GM18909 (cell line): Measurements from ENCODE around the gene IL17REL.
A peak's percentile ranks its signal among the peaks of the same experiment; 100 is the strongest.

Experiments used
- ATAC-seq: cut with Tn5 transposase; IDR thresholded peaks from one replicate; pipeline ENCODE4 v1.9.1; 2021; ENCODE audit warnings: mild to moderate bottlenecking; ENCODE audit not compliant: unreplicated experiment, poor library complexity

The IL17REL gene

DNA sequence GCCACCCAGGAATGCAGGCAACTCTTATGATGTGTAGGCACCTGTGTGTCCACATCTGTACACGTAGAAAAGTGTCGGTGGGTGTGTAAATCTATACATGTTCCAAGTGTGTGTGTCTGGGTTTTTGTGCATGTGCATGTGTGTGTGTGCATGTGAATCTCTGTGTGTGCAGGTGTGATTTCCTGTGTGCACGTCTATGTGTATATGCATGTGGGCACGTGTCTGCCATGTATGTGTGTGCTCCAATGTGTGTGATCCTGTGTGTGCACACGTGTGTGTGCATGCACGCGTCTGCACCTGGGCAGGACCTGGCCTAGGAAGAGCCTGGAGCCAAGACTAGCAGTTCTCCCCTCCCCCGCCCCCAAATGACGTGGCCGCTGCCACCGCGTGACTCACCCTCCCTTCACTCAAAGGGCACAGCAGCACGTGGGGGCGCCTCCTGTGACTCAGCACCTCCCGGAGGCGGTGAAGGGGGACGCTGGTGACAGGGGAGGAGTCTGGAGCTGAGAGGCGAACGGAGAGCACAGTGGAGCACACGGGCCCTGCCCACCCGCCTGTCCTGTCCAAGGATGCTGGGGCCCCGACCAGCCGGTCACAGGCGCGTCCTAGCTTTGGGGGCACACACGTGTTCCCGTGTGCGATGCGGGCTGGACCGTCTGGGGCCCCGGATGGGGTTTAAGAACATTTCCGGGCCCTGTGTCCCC lies 41.9 kb downstream of the IL17REL start:
- peak; percentile 65 for ATAC-seq

DNA sequence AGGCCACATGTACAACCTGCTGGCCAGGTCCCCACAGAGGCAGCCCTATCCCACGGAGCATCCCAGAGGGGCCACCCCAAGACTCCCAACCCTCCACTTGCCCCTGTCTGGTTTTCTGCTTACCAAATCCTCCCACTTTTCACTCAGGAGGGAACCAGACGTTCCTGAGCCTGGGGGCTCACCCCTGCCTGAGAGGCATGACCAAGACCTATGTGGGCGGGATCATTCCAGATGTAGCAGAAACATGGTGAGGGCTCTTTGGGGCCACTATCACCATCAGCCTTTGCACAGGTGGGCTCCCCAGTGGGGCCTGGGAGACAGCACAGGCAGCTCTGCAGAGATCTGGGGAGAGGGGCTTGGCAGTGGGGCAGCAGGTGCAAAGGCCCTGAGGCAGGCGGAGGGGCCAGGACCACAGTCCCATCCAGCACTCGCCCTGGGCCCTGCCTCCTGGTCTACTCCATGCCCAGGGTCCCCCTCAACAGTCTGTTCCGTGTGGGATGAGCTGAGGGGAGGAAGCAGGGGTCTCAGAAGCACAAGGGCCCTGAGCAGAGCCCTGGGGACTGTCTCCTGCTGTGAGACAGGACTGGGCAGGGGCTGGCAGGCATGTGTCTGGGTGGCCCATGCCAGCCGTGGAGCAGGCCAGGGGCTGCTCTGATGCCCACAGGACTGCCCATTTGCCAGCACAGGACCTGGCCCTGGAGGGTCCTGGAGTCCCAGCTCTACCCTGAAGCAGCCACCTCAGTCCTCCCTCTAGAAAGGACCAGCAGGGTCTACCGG lies 42.6 kb downstream of the IL17REL start:
- ATAC-seq = no peak

DNA sequence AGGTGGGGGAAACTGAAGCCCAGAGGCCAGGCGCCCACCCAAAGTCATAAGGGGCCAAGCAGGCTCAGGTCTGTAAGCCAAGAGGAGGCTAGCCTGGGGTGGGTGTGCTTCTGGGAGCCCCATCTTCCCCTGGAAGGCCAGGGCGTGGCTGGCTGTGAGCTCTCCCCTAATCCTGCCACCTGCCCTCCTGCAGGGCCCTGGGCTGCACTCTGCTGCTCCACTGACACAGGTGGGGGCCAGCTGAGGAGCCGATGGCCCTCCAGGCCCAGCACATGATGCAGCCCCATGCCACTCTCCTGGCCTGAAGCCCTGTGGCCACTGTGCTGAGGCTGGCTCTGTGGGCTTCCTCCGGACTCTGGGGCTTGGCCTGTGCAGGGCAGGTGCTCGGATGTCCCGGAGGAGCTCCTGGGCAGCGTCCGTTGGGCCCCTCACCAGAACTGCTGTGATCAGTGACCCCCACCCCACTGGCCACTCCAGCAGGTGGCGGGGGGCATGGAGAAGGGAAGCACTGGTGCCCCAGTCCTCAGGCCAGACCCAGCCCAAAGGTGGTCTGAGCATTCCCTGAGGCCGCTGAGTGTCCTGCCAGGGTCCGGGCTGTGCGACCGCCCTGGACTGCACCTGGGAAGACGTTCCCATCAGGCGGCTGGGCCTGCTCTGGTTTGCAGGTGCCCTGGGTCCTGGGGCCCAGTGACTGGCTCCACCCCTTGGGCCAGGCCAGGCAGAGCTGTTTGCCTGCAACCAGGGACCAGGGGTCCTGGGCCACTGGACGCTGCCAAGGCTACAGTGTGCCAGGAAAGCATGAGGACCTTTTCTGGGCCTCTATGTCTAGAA lies 43.5 kb downstream of the IL17REL start:
- no peak for ATAC-seq

DNA sequence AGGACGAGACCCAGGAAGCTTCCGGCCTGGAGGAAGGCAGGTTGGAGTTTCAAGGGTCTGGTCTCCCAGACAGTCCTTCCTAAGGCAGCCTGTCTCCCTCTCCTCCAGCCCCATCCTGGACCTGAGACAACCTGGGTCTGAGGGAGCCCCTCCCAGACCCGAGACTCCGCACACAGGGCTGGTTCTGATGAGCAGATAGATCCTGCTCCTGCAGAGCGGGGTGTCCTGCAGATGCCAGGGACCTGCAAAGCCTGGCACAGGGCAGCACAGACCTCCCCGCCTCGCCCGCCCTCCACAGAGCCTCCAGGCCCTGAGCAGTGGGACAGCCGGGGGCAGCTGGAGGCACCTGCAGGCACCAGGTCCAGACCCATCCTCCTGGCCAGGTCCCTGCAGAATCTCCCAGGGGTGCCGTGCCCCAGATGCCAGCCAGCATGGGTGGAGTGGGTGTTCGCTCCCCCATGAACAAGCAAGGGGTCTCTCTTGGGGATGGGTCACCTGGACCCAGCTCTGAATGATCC lies 44.2 kb downstream of the IL17REL start:
- no peak for ATAC-seq

DNA sequence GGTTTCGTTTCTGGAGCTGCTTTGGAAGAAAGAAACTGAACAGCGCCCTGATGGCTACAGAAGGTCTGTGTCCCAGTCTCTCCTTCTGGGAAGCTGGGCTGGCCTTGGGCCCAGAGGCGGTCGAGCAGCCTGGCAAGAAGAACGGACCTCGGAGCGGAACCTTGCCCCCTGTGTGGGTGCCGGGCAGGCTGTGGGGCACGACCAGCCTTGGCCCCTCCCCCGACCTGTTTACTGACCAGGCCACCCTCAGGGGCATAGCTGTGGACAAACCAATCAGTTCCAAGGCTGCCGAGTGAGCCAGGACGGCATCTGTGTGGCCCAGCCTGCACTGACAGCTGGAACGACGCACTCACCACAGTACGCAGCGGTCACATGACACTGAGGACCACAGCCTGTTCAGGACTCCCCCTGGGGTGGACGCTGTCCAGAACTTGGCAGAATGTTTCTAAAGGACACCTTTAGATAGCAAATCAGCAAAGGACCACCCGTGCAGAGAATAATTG lies 44.8 kb downstream of the IL17REL start:
- ATAC-seq = no peak

DNA sequence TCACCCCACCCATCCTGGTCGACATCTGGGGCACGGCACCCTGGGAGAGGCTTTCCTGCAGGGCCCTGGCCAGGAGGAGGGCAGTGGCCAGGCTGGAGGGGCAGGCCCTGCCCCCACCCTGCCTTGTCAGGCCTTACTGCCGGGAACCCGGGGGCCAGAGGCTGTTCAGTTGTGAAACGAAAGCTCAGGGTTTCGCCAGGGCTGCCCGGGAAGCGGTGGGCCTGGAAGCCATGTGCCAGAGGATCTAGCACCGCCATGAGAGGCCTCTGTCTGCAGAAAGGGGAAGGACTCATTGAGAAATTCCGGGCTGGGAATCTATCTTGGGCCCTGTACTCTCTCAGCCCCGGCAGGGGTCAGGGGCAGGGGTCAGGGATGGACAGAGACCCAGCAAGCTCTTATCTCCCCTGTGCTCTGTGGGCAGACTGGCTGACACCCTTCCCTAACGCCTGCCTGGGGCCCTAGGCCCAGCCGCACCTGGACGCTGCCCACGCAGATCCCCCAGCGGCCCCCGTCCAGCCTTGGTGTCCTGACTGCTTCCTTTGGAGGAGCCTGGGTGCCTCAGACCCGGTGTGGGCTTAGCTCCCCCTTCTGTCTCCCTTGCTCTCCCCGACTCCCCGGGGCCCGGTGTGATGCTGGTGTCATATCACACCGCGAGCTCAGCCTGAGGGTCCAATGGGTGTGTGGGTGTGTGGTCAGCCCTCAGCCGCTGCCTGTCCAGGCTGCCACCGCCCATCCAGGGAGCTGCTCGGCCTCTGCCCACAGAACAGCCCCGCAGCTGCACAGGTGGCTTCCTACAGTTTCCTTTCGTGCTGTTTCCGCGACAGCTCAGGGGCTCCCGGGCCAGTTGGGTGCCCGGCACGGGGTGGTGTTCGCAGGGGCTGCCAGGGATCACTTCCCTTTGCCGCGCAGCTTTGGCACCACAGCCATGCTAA lies 45.5 kb downstream of the IL17REL start:
- ATAC-seq = no peak

DNA sequence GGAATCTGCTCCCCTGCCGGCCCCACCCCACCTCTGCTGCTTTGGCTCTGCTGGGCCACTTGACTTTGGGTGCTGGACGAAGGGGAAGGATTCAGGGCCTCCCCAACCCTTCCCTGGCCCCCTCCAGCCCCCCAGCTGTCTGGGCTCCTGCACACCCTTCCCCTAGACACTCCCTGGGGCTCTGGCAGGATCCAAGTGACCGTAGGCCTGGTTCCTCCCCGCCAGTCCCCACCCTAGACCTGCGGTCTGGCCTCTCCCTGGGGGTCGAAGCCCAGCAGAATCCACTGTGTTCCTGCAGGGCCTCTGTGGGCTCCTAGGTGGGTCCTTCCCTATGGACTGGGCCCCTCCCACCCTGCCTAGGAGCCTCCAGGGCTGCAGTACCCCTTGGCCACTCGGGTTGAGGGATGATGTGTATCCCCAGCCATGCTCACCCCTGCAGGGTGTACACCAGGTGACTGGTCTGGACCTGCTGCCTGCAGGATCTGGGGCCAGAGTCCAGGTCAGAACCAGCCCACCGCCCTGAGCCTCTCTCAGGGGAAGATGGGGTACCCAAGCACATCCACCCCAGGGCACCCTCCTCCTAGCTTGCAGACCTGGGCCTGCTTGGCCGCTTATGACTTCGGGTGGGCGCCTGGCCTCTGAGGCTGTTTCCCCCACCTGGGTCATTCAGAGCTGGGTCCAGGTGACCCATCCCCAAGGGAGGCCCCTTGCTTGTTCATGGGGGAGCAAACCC lies 46.4 kb downstream of the IL17REL start:
- ATAC-seq = no peak

DNA sequence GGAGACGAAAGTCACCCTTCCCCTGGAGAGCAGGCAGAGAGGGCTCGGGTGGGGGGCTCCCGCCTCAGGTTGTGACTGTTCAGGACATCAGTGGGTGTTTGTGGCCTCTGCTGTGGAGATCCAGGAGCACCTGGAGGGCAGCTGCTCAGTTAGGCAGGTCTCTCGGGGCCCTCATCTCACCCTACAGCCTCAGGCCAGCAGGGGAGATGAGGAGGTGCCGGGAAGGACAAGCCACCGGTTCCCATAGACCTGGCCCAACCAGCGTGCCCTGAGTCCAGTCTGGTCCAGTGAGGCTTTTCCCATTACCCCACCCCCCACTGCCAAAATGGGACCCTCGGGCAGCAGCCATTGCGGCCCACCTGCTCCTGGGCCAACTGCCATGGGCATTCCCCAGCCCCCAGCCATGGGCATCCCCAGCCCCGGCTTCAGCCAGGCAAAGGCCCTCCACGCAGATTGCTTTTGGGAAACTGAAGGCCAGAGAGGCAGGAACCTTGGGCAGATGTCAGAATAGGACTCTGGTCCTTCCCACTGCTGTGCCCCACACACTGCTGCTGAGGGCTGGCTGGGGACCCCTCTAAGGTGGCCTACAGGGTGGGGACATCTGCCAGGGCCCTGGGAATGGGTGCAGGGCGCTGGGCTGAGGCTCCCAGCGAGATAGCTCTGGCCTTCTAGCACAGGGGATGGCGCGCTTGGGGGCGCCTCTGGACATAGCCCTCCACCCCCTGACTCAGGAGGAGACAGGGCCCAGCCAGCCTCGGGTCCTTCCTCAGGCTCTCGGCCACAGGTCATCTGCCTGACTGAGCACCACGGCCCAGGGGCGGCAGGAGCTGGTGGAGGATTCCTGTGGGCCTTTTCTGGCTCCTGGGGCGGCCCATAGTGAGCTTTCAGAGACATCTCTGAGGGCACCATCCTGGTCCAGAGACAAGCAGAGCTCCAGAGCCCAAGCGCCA lies 47.2 kb downstream of the IL17REL start:
- no peak for ATAC-seq

DNA sequence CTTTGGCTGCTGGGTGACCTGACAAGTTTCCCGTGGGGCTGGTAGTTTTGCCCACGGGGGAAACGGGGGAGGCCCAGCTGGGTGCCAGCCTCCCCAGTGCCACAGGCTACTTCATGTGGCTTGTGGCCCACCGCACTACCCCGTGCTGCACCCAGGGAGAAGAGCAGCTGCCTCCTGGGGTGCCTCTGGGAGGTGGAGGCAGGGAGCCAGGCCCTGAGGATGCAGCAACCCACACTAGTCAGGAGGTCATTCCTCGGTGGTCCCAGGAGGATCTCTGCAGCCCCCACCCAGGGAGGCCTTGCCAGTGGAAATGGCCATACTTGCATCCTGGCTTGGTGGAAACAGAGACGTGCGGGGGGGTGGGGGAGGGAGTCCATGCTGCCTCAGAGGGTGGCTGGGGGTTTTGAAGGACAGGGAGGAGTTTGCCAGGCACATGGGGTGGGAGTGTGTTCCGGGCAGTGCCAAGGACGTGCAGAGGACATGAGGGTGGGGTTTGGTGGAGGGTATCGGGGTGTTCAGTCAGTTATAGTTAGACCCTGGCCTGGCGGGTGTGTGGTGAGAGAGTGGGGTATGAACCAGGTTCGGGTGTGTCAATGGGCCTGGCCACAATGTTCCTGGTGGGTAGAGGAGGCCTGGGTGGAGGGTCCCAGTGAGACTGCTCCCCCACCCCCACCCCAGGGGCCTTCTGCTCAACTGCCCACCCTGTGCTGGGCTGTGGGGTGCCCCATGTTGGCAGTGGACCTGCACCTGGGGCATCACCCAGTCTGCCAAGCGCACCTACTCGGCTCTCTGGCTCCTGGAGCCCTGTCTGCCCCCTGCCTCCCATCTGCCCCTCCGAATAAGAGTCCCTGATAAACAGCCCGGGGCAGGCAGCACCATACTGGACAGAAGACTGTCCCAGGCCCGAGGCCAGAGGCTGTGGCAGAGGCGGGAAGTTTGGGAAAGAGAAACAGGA lies 48.2 kb downstream of the IL17REL start:
- no peak for ATAC-seq

DNA sequence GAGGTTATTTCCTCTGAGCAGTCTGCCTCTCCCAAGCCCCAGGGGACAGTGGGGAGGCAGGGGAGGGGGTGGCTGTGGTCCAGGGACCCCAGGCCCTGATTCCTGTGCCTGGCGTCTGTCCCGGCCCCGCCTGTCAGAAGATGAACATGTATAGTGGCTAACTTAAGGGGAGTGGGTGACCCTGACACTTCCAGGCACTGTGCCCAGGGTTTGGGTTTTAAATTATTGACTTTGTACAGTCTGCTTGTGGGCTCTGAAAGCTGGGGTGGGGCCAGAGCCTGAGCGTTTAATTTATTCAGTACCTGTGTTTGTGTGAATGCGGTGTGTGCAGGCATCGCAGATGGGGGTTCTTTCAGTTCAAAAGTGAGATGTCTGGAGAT lies 48.9 kb downstream of the IL17REL start:
- ATAC-seq = no peak

DNA sequence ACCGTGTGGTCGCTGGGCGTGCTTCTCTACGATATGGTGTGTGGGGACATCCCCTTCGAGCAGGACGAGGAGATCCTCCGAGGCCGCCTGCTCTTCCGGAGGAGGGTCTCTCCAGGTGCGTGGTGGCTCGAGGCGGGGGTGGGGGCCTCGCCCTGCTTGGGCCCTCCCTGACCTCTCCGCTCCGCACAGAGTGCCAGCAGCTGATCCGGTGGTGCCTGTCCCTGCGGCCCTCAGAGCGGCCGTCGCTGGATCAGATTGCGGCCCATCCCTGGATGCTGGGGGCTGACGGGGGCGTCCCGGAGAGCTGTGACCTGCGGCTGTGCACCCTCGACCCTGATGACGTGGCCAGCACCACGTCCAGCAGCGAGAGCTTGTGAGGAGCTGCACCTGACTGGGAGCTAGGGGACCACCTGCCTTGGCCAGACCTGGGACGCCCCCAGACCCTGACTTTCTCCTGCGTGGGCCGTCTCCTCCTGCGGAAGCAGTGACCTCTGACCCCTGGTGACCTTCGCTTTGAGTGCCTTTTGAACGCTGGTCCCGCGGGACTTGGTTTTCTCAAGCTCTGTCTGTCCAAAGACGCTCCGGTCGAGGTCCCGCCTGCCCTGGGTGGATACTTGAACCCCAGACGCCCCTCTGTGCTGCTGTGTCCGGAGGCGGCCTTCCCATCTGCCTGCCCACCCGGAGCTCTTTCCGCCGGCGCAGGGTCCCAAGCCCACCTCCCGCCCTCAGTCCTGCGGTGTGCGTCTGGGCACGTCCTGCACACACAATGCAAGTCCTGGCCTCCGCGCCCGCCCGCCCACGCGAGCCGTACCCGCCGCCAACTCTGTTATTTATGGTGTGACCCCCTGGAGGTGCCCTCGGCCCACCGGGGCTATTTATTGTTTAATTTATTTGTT lies 49.6 kb downstream of the IL17REL start:
- ATAC-seq = no peak

DNA sequence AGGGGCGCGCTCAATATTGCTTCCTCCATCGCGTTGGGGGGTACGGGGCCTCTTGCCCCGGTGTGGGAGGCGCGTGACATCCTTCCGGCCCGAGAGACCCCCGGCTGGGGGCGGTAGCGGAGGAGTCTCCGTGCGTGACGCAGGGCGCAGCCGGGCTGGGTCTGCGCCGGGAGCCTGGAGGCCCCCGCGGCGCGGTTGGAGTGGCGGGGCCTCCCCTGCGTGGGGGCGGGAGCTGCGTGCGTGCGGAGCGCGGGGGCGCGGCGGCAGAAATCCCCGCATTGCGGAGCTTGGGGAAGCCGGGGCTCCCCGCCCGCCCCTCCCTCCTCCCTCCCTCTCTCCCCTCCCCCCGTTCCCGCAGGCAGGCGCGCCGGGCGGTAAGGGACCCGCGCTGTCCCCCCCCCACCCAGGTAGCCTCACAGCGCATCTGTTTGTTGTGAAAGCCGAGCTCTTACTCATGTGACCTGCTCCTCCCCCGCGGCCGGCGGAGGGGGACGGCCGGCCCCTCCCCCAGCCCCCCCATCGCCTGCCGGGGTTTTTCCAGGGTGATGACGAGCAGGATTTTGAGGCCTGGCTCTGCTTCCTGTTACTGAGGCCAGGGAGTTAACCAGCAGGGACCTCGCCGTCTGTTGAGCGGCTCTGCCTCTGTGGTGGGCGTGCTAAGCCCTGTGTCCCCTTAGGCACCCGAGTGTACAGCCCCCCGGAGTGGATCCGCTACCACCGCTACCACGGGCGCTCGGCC lies 50.4 kb downstream of the IL17REL start:
- no peak for ATAC-seq

DNA sequence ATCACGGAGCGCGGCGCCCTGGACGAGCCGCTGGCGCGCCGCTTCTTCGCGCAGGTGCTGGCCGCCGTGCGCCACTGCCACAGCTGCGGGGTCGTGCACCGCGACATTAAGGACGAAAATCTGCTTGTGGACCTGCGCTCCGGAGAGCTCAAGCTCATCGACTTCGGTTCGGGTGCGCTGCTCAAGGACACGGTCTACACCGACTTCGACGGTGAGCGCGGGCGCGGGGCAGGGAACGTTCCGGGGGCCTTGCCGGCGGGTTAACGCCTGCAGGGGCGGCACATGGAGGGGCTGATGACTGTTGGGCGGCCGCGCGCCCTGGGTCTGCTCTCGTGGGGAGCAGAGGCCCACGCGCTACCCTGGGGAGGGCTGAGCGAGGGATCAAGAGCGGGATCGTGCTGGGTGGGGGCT lies 51.0 kb downstream of the IL17REL start:
- no peak for ATAC-seq

DNA sequence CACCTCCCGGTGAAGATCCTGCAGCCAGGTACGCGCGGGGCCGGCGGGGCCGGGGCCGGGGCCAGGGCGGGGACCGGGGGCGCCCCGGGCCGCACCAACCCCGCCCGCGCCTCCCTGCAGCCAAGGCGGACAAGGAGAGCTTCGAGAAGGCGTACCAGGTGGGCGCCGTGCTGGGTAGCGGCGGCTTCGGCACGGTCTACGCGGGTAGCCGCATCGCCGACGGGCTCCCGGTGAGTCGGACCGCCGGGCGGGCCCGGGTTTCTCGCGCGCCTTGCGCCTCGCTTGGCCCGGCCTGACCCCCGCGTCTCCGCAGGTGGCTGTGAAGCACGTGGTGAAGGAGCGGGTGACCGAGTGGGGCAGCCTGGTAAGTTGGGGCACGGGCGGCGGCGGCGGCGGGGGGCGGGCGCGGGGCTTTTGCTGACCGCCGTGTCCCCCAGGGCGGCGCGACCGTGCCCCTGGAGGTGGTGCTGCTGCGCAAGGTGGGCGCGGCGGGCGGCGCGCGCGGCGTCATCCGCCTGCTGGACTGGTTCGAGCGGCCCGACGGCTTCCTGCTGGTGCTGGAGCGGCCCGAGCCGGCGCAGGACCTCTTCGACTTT lies 51.5 kb downstream of the IL17REL start:
- no peak for ATAC-seq
